GM12891 (cell line): ENCODE data around the gene AK4.

Experiments
- DNase-seq: peaks from one replicate; pipeline ENCODE4 v3.0.0; 2011; ENCODE audit warnings: low spot score; ENCODE audit not compliant: insufficient read length
- FAIRE-seq: peaks from 2 replicates; lab custom pipeline; 2011; peaks lifted over from hg19 to GRCh38; lab: Jason Lieb, UNC
- PAX5 ChIP-seq: IDR thresholded peaks from 2 replicates; pipeline ENCODE4 v1.6.1; 2011; ENCODE audit warnings: low read length, moderate library complexity, mild to moderate bottlenecking; ENCODE audit not compliant: insufficient read depth, severe bottlenecking
- POLR2A ChIP-seq: IDR thresholded peaks from 2 replicates; pipeline ENCODE4 v1.6.1; 2011; ENCODE audit warnings: low read depth, low read length, control low read depth
- POLR2AphosphoS5 ChIP-seq: IDR thresholded peaks from 2 replicates; pipeline ENCODE4 v1.6.1; 2011; ENCODE audit warnings: low read depth, low read length, control low read depth
- POU2F2 ChIP-seq: IDR thresholded peaks from 2 replicates; pipeline ENCODE4 v1.6.1; 2011; ENCODE audit warnings: low read depth, mild to moderate bottlenecking, control low read depth, low read length, moderate library complexity
- SPI1 ChIP-seq: IDR thresholded peaks from 2 replicates; pipeline ENCODE4 v1.6.1; 2011; ENCODE audit warnings: low read depth, low read length, control low read depth
- TAF1 ChIP-seq: IDR thresholded peaks from 2 replicates; pipeline ENCODE4 v1.6.1; 2011; ENCODE audit warnings: low read depth, low read length, control low read depth

The AK4 gene

DNA sequence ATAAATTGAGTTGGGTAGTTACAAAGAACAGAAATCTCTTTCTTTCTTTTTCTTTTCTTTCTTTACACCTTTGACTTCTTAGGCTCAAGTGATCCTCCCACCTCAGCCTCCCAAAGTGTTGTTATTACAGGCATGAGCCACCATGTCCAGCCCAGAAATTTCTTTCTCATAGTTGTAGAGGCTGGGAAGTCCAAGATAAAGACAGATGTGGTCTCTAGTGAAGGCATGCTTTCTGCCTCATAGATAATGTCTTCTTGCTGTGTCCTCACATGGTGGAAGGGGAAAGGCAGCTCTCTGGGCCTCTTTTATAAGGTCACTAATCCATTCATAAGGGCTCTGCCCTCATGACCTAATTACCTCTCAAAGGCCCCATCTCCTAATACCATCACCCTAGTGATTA is 97.3 kb downstream of the AK4 start:
- TF ChIP-seq SPI1 = no peak
- TF ChIP-seq POLR2AphosphoS5 = no peak
- TF ChIP-seq POLR2A = no peak
- no peak for TF ChIP-seq POU2F2
- TF ChIP-seq PAX5 = no peak
- no peak for TF ChIP-seq TAF1
- FAIRE-seq = no peak
- no peak for DNase-seq

GRCh38 chr1:65247419-65248359 is 99.7 kb downstream of the AK4 start:
- TF ChIP-seq POLR2AphosphoS5 (no peak), TAF1 (no peak), POLR2A (no peak), PAX5 (no peak), SPI1 (no peak), POU2F2 (no peak)
- no peak for DNase-seq
- no peak for FAIRE-seq

GRCh38 chr1:65250826-65251225 is 102.8 kb downstream of the AK4 start:
- FAIRE-seq (no peak), DNase-seq (no peak)
- TF ChIP-seq POLR2AphosphoS5 (no peak), POU2F2 (no peak), SPI1 (no peak), TAF1 (no peak), POLR2A (no peak), PAX5 (no peak)

GRCh38 chr1:65253800-65254319 is 105.9 kb downstream of the AK4 start:
- FAIRE-seq (no peak), DNase-seq (no peak)
- no peak for TF ChIP-seq TAF1
- no peak for TF ChIP-seq PAX5
- TF ChIP-seq POU2F2 = no peak
- TF ChIP-seq POLR2A = no peak
- no peak for TF ChIP-seq POLR2AphosphoS5
- no peak for TF ChIP-seq SPI1

DNA sequence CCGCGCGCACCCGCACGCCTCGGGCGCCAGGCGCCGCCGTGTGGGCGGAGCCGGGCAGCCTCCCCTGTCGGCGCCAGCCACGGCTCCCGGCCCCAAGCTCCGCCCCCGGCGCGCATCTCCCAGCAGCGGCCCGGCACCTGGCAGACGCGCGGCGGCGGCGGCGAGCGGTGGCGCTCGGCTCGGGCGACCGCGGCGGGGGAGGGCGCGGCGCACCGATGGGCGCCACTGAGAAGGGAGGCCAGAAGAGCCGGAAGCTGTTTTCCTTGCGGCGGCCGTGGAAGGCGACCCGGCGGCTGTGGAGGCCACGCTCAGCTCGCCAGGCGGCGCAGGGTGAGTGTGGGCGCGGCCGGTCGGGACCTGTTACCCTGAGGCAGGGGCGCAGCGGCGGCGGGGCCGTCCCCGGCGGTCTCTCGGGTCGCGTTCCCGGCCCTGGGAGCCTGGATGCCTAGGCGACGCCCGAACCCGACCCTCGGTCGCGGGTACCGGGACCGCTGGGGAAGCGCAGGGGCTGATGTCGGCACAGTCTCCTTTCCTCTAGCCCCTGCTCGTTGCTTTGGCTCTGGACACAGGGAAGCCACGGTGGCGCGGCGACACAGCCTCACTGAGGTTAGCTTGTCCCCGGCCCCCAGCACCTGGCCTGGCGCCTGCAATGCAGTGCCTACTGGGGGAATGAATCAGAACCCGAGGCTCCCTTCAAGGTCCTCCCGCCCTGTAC is 106.5 kb downstream of the AK4 start:
- peak; percentile 80 for FAIRE-seq
- peak; percentile 90 for DNase-seq
- TF ChIP-seq TAF1 = no peak
- TF ChIP-seq POU2F2 = no peak
- TF ChIP-seq POLR2A = no peak
- TF ChIP-seq SPI1 = no peak
- no peak for TF ChIP-seq POLR2AphosphoS5
- TF ChIP-seq PAX5 = no peak

DNA sequence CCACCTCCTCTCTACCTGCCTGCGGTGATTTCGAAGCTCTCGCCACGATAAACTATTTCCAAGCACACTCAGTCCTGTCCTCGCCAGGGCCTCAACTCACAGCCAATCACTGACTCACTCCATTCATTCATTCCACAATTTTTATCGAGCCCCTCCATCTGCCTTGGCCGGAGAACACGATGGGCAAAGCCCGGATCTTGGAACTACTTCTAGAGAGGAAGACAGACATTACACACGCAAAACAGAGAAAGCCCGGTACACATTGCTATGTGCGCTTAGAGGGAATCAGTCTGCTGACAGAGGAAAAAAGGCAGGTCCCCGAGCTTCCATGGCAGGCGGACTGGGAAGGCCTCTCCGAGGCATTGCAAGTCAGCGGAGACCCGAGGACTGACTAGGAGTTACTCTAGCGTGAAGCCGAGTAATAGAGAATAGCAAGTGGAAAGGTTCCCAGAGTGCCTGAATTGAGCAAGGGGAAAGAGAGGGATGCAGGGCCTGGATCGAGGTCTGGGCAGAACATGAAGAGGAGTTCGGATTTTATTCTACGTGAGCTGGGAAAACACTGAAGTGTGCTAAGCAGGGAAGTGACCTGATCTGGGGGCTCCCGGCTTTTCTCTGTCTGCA is 107.1 kb downstream of the AK4 start:
- FAIRE-seq = no peak
- DNase-seq = no peak
- no peak for TF ChIP-seq TAF1
- TF ChIP-seq SPI1 = no peak
- TF ChIP-seq POLR2A = no peak
- no peak for TF ChIP-seq POLR2AphosphoS5
- no peak for TF ChIP-seq PAX5
- TF ChIP-seq POU2F2 = no peak

GRCh38 chr1:65255656-65256050 is 107.7 kb downstream of the AK4 start:
- no peak for FAIRE-seq
- TF ChIP-seq POU2F2 (no peak), PAX5 (no peak), POLR2A (no peak), TAF1 (no peak), SPI1 (no peak), POLR2AphosphoS5 (no peak)
- DNase-seq = no peak

DNA sequence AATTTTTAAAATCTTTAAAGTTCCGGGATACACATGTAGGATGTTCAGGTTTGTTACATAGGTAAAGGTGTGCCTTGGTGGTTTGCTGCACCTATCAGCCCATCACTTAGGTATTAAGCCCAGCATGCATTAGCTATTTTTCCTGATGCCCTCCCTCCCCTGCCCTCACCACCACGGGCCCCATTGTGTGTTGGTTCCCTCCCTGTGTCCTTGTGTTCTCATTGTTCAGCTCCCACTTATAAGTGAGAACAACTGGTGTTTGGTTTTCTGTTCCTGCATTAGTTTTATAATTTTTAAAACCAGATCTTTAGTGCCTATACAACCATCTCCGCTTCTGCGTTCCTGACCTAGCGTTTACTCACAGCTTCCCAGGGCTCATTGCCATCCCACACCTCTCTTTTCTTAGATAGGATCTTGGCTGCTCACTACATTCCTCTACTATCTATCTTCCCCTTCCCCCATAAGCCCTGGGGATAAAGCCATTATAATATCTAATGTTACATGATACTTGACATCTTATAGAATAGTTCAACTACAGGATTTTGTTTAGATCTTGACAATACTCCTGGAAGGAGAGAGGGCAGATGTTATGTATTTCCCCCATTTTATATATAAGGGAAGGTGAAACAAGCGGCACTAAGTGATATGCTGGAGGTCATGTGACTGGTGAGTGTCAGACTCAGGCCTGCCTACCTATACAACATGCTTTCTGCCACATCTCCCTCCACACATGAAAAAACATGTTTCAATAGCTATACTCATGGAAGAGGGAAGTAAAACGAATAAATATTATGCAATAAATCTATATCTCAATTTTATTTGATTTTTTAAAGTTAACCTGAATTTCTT is 109.1 kb downstream of the AK4 start:
- no peak for DNase-seq
- no peak for FAIRE-seq
- no peak for TF ChIP-seq POLR2AphosphoS5
- no peak for TF ChIP-seq POLR2A
- no peak for TF ChIP-seq POU2F2
- TF ChIP-seq PAX5 = no peak
- no peak for TF ChIP-seq TAF1
- TF ChIP-seq SPI1 = no peak

- TF ChIP-seq TAF1 (no peak), SPI1 (no peak), POU2F2 (no peak), POLR2A (no peak), PAX5 (no peak), POLR2AphosphoS5 (no peak)
- FAIRE-seq = no peak
- no peak for DNase-seq
Measured at GRCh38 chr1:65258106-65258505, 110.1 kb downstream of the AK4 start.
